GM12892 (cell line): ENCODE data around the gene STUM.
A peak's percentile ranks its signal among the peaks of the same experiment; 100 is the strongest.

Experiments used
- DNase-seq: peaks from one replicate; pipeline ENCODE4 v3.0.0; 2011; ENCODE audit not compliant: insufficient read length
- FAIRE-seq: peaks from 2 replicates; lab custom pipeline; 2011; peaks lifted over from hg19 to GRCh38; lab: Jason Lieb, UNC
- POLR2A ChIP-seq: IDR thresholded peaks from 2 replicates; pipeline ENCODE4 v1.6.1; 2011; ENCODE audit warnings: low read depth, low read length, control low read depth
- POLR2AphosphoS5 ChIP-seq: IDR thresholded peaks from 2 replicates; pipeline ENCODE4 v1.6.1; 2011; ENCODE audit warnings: low read depth, low read length, control low read depth
- TAF1 ChIP-seq: IDR thresholded peaks from 2 replicates; pipeline ENCODE4 v1.6.1; 2011; ENCODE audit warnings: low read depth, mild to moderate bottlenecking, control low read depth, low read length, borderline replicate concordance

Gene STUM

GRCh38 chr1:226644541-226645176 lies 96.1 kb downstream of the STUM start:
- no peak for TF ChIP-seq TAF1
- TF ChIP-seq POLR2A: no peak
- TF ChIP-seq POLR2AphosphoS5: no peak
- DNase-seq (no peak), FAIRE-seq (peak; percentile 73)

- FAIRE-seq (no peak), DNase-seq (no peak)
- TF ChIP-seq POLR2A: no peak
- TF ChIP-seq POLR2AphosphoS5: no peak
- no peak for TF ChIP-seq TAF1
Measured at GRCh38 chr1:226645279-226645976, 96.9 kb downstream of the STUM start.

- TF ChIP-seq POLR2AphosphoS5 (no peak), TAF1 (no peak), POLR2A (no peak)
- FAIRE-seq: no peak
- no peak for DNase-seq
Measured at GRCh38 chr1:226646026-226646869, 97.7 kb downstream of the STUM start.

- no peak for DNase-seq
- TF ChIP-seq TAF1 (no peak), POLR2AphosphoS5 (no peak), POLR2A (no peak)
- FAIRE-seq: no peak
Measured at GRCh38 chr1:226646870-226647449, 98.4 kb downstream of the STUM start.

GRCh38 chr1:226647719-226648118 lies 99.2 kb downstream of the STUM start:
- no peak for FAIRE-seq
- TF ChIP-seq POLR2A (no peak), POLR2AphosphoS5 (no peak), TAF1 (no peak)
- DNase-seq: no peak

GRCh38 chr1:226648421-226648820 lies 99.9 kb downstream of the STUM start:
- no peak for FAIRE-seq
- no peak for DNase-seq
- no peak for TF ChIP-seq POLR2AphosphoS5
- TF ChIP-seq POLR2A: no peak
- TF ChIP-seq TAF1: no peak

- TF ChIP-seq POLR2AphosphoS5 (peak; percentile 53; the same call in 1 of the 2 replicates), POLR2A (no peak), TAF1 (no peak)
- DNase-seq (no peak), FAIRE-seq (peak; percentile 75)
Measured at GRCh38 chr1:226649244-226649643, 100.7 kb downstream of the STUM start.

GRCh38 chr1:226649780-226650179 lies 101.2 kb downstream of the STUM start:
- no peak for DNase-seq
- no peak for FAIRE-seq
- TF ChIP-seq POLR2A: no peak
- no peak for TF ChIP-seq POLR2AphosphoS5
- no peak for TF ChIP-seq TAF1

- peak; percentile 46 for FAIRE-seq
- TF ChIP-seq POLR2A (no peak), POLR2AphosphoS5 (no peak), TAF1 (no peak)
- no peak for DNase-seq
Measured at GRCh38 chr1:226650236-226650841, 101.8 kb downstream of the STUM start.

GRCh38 chr1:226651041-226651731 lies 102.6 kb downstream of the STUM start:
- TF ChIP-seq POLR2AphosphoS5 (no peak), POLR2A (no peak), TAF1 (no peak)
- FAIRE-seq (no peak), DNase-seq (no peak)

GRCh38 chr1:226651732-226652105 lies 103.2 kb downstream of the STUM start:
- no peak for FAIRE-seq
- TF ChIP-seq POLR2AphosphoS5 (no peak), TAF1 (no peak), POLR2A (no peak)
- DNase-seq: no peak
